ENCODE results near the gene PLPP4.

Gene PLPP4

DNA sequence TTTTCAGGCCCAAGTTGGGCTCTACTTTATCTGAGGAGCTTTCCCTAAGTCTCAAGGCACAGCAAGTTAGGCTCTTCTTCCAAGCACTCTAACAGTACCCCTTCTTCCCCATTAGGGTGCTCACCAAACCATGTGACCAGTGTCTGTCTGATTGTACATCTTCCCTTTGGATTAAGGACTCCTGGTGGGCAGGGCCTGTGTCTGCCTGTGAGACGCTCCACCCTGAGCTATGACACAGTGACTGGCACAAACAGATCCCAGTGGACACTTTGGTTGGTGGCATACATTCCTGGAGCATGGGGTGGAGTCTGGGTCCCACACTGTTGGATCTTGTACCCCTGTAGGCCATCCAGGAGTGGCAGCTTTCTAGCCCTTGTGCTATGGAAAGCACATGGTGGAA, 23.8 kb downstream of the PLPP4 start:
- H3K4me3 ChIP-seq (replicated peaks; ENCODE audit: low read depth, low read length): no peak overlapping the region
- DNase-seq (ENCODE audit: low read depth): no peak
- TF ChIP-seq, protein P1, sequence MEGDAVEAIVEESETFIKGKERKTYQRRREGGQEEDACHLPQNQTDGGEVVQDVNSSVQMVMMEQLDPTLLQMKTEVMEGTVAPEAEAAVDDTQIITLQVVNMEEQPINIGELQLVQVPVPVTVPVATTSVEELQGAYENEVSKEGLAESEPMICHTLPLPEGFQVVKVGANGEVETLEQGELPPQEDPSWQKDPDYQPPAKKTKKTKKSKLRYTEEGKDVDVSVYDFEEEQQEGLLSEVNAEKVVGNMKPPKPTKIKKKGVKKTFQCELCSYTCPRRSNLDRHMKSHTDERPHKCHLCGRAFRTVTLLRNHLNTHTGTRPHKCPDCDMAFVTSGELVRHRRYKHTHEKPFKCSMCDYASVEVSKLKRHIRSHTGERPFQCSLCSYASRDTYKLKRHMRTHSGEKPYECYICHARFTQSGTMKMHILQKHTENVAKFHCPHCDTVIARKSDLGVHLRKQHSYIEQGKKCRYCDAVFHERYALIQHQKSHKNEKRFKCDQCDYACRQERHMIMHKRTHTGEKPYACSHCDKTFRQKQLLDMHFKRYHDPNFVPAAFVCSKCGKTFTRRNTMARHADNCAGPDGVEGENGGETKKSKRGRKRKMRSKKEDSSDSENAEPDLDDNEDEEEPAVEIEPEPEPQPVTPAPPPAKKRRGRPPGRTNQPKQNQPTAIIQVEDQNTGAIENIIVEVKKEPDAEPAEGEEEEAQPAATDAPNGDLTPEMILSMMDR (IDR thresholded peaks at IDR 0.05; ENCODE audit: low read length, missing control alignments): no peak

DNA sequence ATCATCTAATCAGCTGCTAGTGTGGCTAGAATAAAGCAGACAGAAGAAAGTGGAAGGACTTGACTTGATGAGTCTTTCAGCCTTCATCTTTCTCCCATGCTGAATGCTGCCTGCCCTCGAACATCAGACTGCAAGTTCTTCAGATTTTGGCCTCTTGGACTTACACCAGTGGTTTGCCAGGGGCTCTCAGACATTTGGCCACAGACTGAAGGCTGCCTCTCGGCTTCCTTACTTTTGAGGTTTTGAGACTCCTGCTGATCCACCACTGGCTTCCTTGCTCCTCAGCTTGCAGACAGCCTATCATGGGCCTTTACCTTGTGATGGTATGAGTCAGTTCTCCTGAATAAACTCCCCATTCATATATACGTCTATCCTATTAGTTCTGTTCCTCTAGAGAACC, 26.0 kb downstream of the PLPP4 start:
- DNase-seq (ENCODE audit: low read depth): no peak
- H3K4me3 ChIP-seq (replicated peaks; ENCODE audit: low read depth, low read length): no peak overlapping the region
- TF ChIP-seq, protein P1 (IDR thresholded peaks at IDR 0.05; ENCODE audit: low read length, missing control alignments): no peak

DNA sequence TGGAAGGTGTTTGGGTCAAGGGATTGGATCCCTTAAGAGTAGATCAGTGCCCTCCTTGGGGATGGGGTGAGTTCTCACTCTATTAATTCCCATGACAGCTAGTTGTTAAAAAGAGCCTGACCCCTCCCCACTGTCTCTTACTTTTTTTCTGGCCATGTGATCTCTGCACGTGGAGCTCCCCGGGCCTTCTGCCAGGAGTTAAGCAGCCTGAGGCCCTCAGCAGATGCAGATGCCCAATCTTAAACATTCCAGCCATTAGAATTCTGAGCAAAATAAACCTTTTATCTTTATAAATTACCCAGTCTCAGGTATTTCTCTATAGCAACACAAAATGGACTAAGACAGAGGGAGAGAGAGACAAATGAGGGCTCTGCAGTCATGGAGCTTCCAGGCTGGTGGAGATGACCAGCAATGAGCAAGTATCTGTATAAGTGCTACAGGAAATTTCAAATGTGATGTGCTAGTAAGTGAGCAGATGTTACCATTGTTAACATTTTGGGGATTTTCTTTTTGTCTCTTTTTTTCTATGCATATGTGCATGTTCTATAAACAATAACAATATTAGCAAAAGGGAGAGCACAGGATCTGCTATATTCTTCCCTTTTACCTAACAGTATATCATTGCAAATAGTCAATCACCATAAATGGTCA, 26.7 kb downstream of the PLPP4 start:
- DNase-seq (ENCODE audit: low read depth): no peak
- TF ChIP-seq, protein P1 (IDR thresholded peaks at IDR 0.05; ENCODE audit: low read length, missing control alignments): no peak
- H3K4me3 ChIP-seq (replicated peaks; ENCODE audit: low read depth, low read length): no peak overlapping the region

DNA sequence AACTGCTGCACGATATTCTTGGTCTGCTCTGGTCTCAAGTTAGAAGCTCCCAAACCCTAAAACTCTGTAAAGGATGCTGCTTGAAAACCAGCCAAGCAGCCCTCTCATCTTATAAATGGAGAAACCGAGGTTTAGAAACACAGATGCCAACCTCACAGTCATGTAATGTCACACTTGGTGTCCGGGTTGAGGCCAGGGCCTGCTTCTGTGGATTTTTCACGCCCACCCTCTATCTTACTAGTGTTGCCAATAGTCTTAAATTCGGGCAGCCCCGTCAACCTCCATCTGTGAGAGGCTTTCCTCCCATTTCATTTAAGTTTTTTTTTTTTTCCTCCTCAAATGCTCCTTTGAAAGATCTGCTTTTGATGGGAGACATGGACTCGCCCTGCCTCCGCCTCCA, 28.9 kb downstream of the PLPP4 start:
- DNase-seq (ENCODE audit: low read depth): no peak
- TF ChIP-seq, protein P1 (IDR thresholded peaks at IDR 0.05; ENCODE audit: low read length, missing control alignments): no peak
- H3K4me3 ChIP-seq (replicated peaks; ENCODE audit: low read depth, low read length): no peak overlapping the region

DNA sequence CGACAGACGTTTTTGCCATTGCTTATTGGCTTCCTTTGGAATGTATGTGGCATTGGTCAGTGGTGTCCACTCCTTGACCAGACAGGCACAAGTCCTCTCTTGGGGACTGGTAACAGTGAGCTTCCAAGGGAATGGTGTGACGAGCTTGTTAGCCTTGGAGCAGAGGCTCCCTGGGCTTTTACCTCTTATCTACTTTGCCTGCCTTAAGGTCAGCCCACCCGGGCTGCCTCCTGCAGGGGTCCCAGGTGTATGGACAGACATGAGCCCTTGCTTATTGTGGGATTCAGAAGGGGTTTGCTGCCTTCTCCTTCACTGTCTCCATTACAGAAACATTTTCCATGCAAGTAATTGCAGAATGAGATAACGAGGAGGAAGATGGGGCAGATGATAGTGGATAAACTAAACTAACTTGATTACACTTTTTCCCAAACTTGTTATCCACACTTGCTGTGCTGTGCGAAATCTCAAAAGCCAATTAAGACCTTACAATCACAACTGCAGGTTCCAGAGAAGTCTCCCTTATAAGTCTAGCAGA, 29.7 kb downstream of the PLPP4 start:
- no peak for DNase-seq (ENCODE audit: low read depth)
- no peak overlapping the region for H3K4me3 ChIP-seq (replicated peaks; ENCODE audit: low read depth, low read length)
- TF ChIP-seq, protein P1 (IDR thresholded peaks at IDR 0.05; ENCODE audit: low read length, missing control alignments): no peak

DNA sequence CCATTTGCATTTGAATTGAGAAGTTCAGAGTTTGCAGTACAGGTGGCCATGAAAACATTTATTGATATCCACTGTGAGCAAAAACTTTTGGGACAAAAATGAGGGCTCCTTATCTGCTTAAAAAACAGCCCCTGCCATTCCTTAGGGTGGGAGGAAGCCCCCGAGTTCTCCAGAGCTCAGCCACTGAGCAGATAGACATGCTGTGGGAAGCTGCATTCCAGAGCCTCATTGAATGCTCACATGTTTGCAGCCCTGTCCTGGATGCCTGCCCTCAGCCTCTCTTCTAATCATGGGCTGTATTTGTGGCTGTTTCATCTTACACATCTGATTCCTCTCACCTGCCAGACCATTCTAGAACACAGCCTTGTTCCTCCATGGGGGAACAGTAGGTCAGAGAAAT, 33.3 kb downstream of the PLPP4 start:
- H3K4me3 ChIP-seq (replicated peaks; ENCODE audit: low read depth, low read length): no peak overlapping the region
- DNase-seq (ENCODE audit: low read depth): no peak
- TF ChIP-seq, protein P1 (IDR thresholded peaks at IDR 0.05; ENCODE audit: low read length, missing control alignments): no peak

DNA sequence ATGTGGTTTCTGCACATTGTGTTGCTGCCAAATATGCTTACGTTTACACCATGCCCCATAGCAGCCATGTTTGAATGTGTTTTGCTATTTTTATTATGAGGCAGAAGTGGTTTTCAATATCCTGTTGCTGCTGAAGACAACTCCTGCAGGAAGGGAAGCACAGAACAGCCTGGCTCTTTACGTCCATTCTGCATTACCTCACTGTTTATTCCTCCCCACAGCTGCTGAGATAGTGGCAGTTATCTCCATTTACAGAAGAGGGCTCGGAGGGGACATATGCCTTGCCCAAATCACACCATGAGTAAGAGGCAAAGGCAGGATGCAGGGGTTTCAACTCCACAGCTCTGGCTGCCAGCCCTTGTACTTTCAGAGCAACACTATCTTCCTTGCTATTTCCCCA, 35.3 kb downstream of the PLPP4 start:
- peak; percentile 26 for DNase-seq (ENCODE audit: low read depth)
- H3K4me3 ChIP-seq (replicated peaks; ENCODE audit: low read depth, low read length): no peak overlapping the region
- TF ChIP-seq, protein P1 (IDR thresholded peaks at IDR 0.05; ENCODE audit: low read length, missing control alignments): no peak
